Activated naive CD8-positive, alpha-beta T cell treated with anti-CD3 and anti-CD28 coated beads for 36 hours (primary cell): ENCODE measurements around the gene RARG. TPM values are rescaled to one million over a fixed set of nuclear protein-coding genes. Genes with fewer than 3 reads are reported as not detected.

Experiments used
- DNase-seq: peaks from one replicate; pipeline ENCODE4 v3.0.0; 2021
- H3K27ac Mint-ChIP-seq: one replicate; pipeline ENCODE4 v1.8.0; 2022; ENCODE audit warnings: mild to moderate bottlenecking, moderate library complexity, mixed read lengths
- H3K27me3 Mint-ChIP-seq: one replicate; pipeline ENCODE4 v1.8.0; 2022; ENCODE audit warnings: mild to moderate bottlenecking, mixed read lengths
- H3K36me3 Mint-ChIP-seq: one replicate; pipeline ENCODE4 v1.8.0; 2021; ENCODE audit warnings: mild to moderate bottlenecking, mixed read lengths
- H3K4me1 Mint-ChIP-seq: one replicate; pipeline ENCODE4 v1.8.0; 2021; ENCODE audit warnings: mixed read lengths
- H3K4me3 Mint-ChIP-seq: one replicate; pipeline ENCODE4 v1.8.0; 2022; ENCODE audit warnings: mild to moderate bottlenecking, moderate library complexity, mixed read lengths
- H3K9me3 Mint-ChIP-seq: one replicate; pipeline ENCODE4 v1.8.0; 2022; ENCODE audit warnings: mixed read lengths
- total RNA-seq, 2 experiments: library from RNA; stranded (reverse); gene quantifications; one replicate each; pipeline ENCODE4 v1.2.3, GENCODE V29; 2021

RARG gene
- total RNA-seq, 2 experiments from 2014 or later: 22.7 to 26.0 TPM

GRCh38 chr12:53254816-53255545, 23.0 kb upstream of the RARG start:
- H3K36me3 Mint-ChIP-seq: peaks cover 12% of the 10 kb centered on the region

GRCh38 chr12:53253298-53253697, 21.3 kb upstream of the RARG start:
- Mint-ChIP-seq H3K4me1 (peaks cover 36% of the 10 kb centered on the region), H3K27ac (peak overlapping the region; percentile 97)
- no peak for DNase-seq

More at GRCh38 chr12:53254816-53255545, 23.0 kb upstream of the RARG start:
- H3K4me1 Mint-ChIP-seq: peaks cover 45% of the 10 kb centered on the region
- no peaks in the 10 kb centered on the region for H3K27me3 Mint-ChIP-seq
- no peak overlapping the region for H3K4me3 Mint-ChIP-seq
- H3K9me3 Mint-ChIP-seq: no peaks in the 10 kb centered on the region
- H3K27ac Mint-ChIP-seq: peak overlapping the region; percentile 38
- no peak for DNase-seq

GRCh38 chr12:53252349-53252916, 20.4 kb upstream of the RARG start:
- Mint-ChIP-seq H3K27ac (peak overlapping the region; percentile 97), H3K9me3 (no peaks in the 10 kb centered on the region), H3K4me3 (peak overlapping the region; percentile 99), H3K36me3 (peaks cover 12% of the 10 kb centered on the region), H3K27me3 (no peaks in the 10 kb centered on the region), H3K4me1 (peaks cover 36% of the 10 kb centered on the region)
- peak; percentile 14 for DNase-seq

More at GRCh38 chr12:53253298-53253697, 21.3 kb upstream of the RARG start:
- no peaks in the 10 kb centered on the region for H3K9me3 Mint-ChIP-seq
- H3K27me3 Mint-ChIP-seq: no peaks in the 10 kb centered on the region
- peaks cover 12% of the 10 kb centered on the region for H3K36me3 Mint-ChIP-seq
- H3K4me3 Mint-ChIP-seq: peak overlapping the region; percentile 99

- no peaks in the 10 kb centered on the region for H3K9me3 Mint-ChIP-seq
- H3K4me3 Mint-ChIP-seq: peak overlapping the region; percentile 99
- H3K27me3 Mint-ChIP-seq: no peaks in the 10 kb centered on the region
- DNase-seq: peak; percentile 82
- H3K27ac Mint-ChIP-seq: peak overlapping the region; percentile 97
- H3K36me3 Mint-ChIP-seq: peaks cover 12% of the 10 kb centered on the region
- peaks cover 36% of the 10 kb centered on the region for H3K4me1 Mint-ChIP-seq
These were observed 19.7 kb upstream of the RARG start for GRCh38 chr12:53251477-53252348.

GRCh38 chr12:53245286-53245685, 13.3 kb upstream of the RARG start:
- DNase-seq: no peak
- Mint-ChIP-seq H3K27me3 (peaks cover 3% of the 10 kb centered on the region), H3K4me3 (no peak overlapping the region), H3K27ac (no peak overlapping the region), H3K36me3 (no peaks in the 10 kb centered on the region), H3K4me1 (peaks cover 5% of the 10 kb centered on the region), H3K9me3 (no peaks in the 10 kb centered on the region)

- H3K27ac Mint-ChIP-seq: no peak overlapping the region
- no peaks in the 10 kb centered on the region for H3K9me3 Mint-ChIP-seq
- H3K36me3 Mint-ChIP-seq: no peaks in the 10 kb centered on the region
- H3K27me3 Mint-ChIP-seq: peaks cover 3% of the 10 kb centered on the region
- no peak for DNase-seq
- peaks cover 5% of the 10 kb centered on the region for H3K4me1 Mint-ChIP-seq
- H3K4me3 Mint-ChIP-seq: no peak overlapping the region
These were observed 12.3 kb upstream of the RARG start for GRCh38 chr12:53244337-53244736.

- Mint-ChIP-seq H3K4me3 (no peak overlapping the region), H3K36me3 (no peaks in the 10 kb centered on the region), H3K27ac (no peak overlapping the region), H3K4me1 (peaks cover 12% of the 10 kb centered on the region), H3K27me3 (peaks cover 3% of the 10 kb centered on the region), H3K9me3 (no peaks in the 10 kb centered on the region)
- DNase-seq: no peak
These were observed 9.8 kb upstream of the RARG start for GRCh38 chr12:53241623-53242412.

- H3K27ac Mint-ChIP-seq: no peak overlapping the region
- no peaks in the 10 kb centered on the region for H3K9me3 Mint-ChIP-seq
- H3K4me3 Mint-ChIP-seq: no peak overlapping the region
- H3K4me1 Mint-ChIP-seq: peaks cover 31% of the 10 kb centered on the region
- no peak for DNase-seq
- H3K36me3 Mint-ChIP-seq: no peaks in the 10 kb centered on the region
- peaks cover 3% of the 10 kb centered on the region for H3K27me3 Mint-ChIP-seq
These were observed 7.7 kb upstream of the RARG start for GRCh38 chr12:53239643-53240258.

- Mint-ChIP-seq H3K4me3 (peak overlapping the region; percentile 52), H3K4me1 (peaks cover 49% of the 10 kb centered on the region), H3K9me3 (no peaks in the 10 kb centered on the region), H3K27ac (peak overlapping the region; percentile 77), H3K27me3 (no peaks in the 10 kb centered on the region), H3K36me3 (no peaks in the 10 kb centered on the region)
- peak; percentile 49 for DNase-seq
These were observed 4.6 kb upstream of the RARG start for GRCh38 chr12:53236443-53237111.

- H3K4me1 Mint-ChIP-seq: peaks cover 51% of the 10 kb centered on the region
- H3K27ac Mint-ChIP-seq: peak overlapping the region; percentile 77
- DNase-seq: no peak
These were observed 3.9 kb upstream of the RARG start for GRCh38 chr12:53235742-53236442.

GRCh38 chr12:53235164-53235563, 3.2 kb upstream of the RARG start:
- Mint-ChIP-seq H3K36me3 (no peaks in the 10 kb centered on the region), H3K27ac (no peak overlapping the region), H3K4me1 (peaks cover 53% of the 10 kb centered on the region), H3K27me3 (no peaks in the 10 kb centered on the region), H3K4me3 (no peak overlapping the region), H3K9me3 (no peaks in the 10 kb centered on the region)
- no peak for DNase-seq

More at GRCh38 chr12:53235742-53236442, 3.9 kb upstream of the RARG start:
- Mint-ChIP-seq H3K36me3 (no peaks in the 10 kb centered on the region), H3K9me3 (no peaks in the 10 kb centered on the region), H3K4me3 (peak overlapping the region; percentile 1), H3K27me3 (no peaks in the 10 kb centered on the region)

- Mint-ChIP-seq H3K27me3 (no peaks in the 10 kb centered on the region), H3K36me3 (no peaks in the 10 kb centered on the region), H3K9me3 (no peaks in the 10 kb centered on the region), H3K4me3 (no peak overlapping the region), H3K4me1 (peaks cover 59% of the 10 kb centered on the region), H3K27ac (no peak overlapping the region)
- no peak for DNase-seq
These were observed 2.4 kb upstream of the RARG start for GRCh38 chr12:53234271-53234914.

- H3K4me3 Mint-ChIP-seq: peak overlapping the region; percentile 83
- no peak for DNase-seq
- no peak overlapping the region for H3K27ac Mint-ChIP-seq
- no peaks in the 10 kb centered on the region for H3K9me3 Mint-ChIP-seq
- H3K4me1 Mint-ChIP-seq: peaks cover 59% of the 10 kb centered on the region
- H3K27me3 Mint-ChIP-seq: no peaks in the 10 kb centered on the region
- H3K36me3 Mint-ChIP-seq: no peaks in the 10 kb centered on the region
These were observed 1.7 kb upstream of the RARG start for GRCh38 chr12:53233671-53234121.
